GM19023 (cell line): ENCODE data around the gene RETREG3.
A peak's percentile ranks its signal among the peaks of the same experiment; 100 is the strongest.
"Not testable (repeated sequence)": the region's sequence is repeated elsewhere in the genome, so short reads cannot be mapped to it uniquely, and the experiment has no call there.

Source experiments
- ATAC-seq: cut with Tn5 transposase; IDR thresholded peaks from one replicate; pipeline ENCODE4 v1.9.1; 2021; ENCODE audit warnings: mild to moderate bottlenecking, moderate library complexity; ENCODE audit not compliant: unreplicated experiment

The RETREG3 gene, protein sequence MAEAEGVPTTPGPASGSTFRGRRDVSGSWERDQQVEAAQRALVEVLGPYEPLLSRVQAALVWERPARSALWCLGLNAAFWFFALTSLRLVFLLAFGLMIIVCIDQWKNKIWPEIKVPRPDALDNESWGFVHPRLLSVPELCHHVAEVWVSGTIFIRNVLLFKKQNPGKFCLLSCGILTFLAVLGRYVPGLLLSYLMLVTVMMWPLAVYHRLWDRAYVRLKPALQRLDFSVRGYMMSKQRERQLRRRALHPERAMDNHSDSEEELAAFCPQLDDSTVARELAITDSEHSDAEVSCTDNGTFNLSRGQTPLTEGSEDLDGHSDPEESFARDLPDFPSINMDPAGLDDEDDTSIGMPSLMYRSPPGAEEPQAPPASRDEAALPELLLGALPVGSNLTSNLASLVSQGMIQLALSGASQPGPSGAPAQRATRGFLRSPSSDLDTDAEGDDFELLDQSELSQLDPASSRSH

GRCh38 chr17:42609182-42609813 lies at the start of gene RETREG3, which contains the start of gene TUBG1:
Gene RETREG3, minus strand, starts transcription at chr17:42609374. Its CDS starts 50 bp downstream, at chr17:42609324.
Gene TUBG1, plus strand, starts transcription at chr17:42609683. Its CDS starts 55 bp downstream, at chr17:42609738.
- peak; percentile 87 for ATAC-seq

GRCh38 chr17:42657824-42658588 lies 48.8 kb upstream of the RETREG3 start:
- no peak for ATAC-seq

DNA sequence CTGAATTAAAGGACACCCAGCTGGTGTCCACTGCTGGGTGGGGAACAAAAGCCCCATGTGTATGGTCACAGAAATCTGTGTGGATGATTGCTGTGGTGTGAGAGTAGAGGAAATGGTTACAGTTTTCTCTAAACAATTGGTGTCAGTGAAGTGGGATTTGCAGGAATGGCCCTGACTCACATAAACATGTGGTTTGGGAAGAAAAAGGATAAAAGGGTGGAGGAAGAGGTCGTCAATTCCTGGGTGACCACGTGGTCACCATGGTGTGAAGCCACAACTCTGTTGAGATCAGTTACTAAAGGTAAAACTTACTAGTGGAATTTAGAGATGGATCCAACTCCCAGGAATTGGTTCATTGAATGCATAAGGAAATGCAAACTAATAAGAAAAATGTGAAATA lies 46.4 kb upstream of the RETREG3 start:
- no peak for ATAC-seq

GRCh38 chr17:42653179-42654124 lies 44.3 kb upstream of the RETREG3 start:
- no peak for ATAC-seq

DNA sequence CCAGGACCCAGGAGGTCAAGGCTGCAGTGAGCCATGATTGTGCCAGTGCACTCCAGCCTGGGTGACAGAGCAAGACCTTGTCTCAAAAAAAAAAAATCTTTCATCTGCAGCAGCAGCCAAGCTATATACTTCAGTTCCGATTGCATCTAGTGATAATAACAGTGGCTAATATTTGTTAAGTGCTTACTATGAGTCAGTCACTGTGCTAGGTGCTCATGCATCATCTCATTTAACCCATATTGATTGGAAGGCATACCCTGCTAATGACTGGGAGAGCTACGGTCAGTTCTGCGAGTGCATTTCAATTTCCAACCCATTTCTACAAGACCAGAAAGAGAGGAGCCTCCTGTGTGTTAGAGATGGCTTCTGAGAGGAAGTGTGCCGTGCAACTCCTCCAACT lies 42.2 kb upstream of the RETREG3 start:
- no peak for ATAC-seq

- no peak for ATAC-seq
These were observed 38.6 kb upstream of the RETREG3 start for GRCh38 chr17:42647778-42648177.

GRCh38 chr17:42642336-42642735 lies 33.2 kb upstream of the RETREG3 start:
- no peak for ATAC-seq

- no peak for ATAC-seq
These were observed 30.9 kb upstream of the RETREG3 start for GRCh38 chr17:42640121-42640520.

GRCh38 chr17:42639525-42640113 lies 30.4 kb upstream of the RETREG3 start:
- no peak for ATAC-seq

DNA sequence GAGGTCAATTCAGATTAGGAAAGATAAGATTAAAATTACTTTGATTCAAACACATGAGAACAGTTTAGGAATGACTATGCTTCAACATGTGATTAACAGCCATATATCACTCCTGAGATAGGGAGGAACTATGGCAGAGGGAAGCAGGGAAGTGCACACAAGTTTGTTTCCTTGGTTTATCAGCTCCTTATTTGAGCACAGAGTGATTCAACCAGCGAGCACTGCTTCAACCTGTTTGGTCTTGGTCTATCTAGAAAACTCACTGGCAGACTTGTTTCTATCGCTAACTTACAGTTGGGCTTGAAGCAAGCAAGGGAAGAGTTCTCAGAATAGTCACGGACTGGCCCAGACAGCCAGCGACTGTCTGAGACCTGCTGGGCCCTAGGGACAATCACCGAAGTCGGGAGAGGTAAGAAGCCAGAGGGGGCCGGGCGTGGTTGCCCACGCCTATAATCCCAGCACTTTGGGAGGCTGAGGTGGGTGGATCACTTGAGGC lies 23.8 kb upstream of the RETREG3 start:
- ATAC-seq: no peak

DNA sequence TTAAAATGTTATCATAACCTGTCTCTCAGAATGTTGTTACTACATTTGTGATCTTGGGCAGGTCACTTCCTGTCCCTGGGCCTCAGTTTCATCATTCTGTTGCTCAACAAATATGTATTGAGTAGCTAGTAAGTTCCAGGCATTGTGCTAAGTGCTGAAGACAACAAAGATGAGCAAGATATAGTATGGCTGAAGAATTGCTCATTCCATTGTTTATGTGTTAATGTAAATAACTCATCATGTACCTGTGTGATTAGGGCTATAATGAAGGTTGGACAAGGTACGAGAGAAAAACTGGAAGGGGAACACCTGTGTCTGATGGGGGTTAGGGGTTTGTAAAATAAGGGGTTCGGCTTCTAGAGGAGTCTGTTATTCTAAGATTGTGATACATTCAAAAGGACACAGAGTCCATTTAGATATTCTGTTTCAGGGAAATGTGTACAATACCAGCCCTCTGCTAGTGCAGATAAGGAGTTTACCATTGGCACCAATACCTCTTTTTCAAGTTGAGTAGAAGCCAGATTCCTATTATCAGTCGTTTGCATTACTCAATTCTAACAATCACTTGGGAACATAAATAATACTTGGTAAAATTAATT lies 20.3 kb upstream of the RETREG3 start:
- ATAC-seq: no peak

DNA sequence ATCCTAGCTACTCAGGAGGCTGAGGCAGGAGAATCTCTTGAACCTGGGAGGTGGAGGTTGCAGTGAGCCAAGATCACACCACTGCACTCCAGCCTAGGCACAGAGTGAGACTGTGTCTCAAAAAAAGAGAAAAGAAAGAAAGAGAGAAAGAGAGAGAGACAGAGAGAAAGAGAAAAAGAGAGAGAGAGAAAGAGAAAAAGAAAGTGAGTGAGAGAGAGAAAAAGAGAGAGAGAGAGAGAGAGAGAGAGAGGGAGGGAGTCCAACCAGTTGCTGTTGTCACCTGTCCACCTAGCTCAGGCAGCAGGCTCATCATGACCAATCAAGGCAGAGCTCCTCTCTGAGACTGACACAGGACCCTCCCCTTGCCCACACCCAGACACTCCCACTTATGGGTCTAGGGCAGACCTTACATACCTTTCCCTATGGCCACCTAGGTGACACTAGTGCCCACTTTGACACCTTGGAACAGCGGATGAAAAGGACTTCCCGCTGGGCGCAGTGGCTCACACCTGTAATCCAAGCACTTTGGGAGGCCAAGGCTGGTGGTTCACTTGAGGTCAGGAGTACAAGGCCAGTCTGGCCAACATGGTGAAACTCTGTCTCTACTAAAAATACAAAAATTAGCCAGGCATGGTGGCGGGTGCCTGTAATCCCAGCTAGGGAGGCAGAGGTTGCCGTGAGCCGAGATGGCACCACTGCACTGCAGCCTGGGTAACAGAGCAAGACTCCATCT lies 18.0 kb upstream of the RETREG3 start:
- not testable (repeated sequence) for ATAC-seq

DNA sequence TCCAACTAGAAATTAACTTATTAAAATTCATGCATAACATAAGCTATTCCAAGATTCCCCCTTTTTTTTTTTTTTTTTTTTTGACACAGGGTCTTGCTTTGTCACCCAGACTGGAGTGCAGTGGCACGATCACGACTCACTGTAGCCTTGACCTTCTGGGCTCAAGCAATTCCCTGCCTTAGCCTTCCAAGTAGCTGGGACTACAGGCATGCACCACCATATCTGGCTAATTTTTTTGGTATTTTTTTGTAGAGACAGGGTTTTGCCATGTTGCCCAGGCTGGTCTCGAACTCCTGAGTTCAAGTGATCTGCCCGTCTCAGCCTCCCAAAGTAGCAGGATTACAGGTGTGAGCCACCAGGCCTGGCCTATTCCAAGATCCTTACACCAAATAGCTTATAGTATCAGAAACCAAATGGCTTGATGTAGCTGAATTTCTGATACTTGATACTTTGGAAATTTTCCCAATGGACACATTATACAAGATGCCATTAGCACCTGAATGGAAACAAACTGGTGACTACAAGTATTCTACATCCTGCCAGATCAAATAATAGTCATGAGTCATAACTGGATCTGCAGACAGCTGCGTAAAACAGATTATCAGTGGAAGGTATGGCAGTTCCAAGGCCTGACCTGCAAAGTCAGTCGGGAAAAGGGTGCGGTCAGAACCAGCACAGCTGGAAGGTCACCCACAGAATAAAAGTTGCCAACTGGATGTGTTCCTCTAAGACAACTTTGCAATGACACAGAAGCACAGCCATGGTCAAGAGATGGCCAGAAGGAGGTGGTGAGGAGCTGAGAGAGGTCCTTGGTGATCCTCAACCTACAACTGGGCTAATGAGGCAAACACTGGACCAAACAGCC lies 14.8 kb upstream of the RETREG3 start:
- ATAC-seq: no peak

GRCh38 chr17:42623271-42623670 lies 14.1 kb upstream of the RETREG3 start:
- ATAC-seq: no peak

DNA sequence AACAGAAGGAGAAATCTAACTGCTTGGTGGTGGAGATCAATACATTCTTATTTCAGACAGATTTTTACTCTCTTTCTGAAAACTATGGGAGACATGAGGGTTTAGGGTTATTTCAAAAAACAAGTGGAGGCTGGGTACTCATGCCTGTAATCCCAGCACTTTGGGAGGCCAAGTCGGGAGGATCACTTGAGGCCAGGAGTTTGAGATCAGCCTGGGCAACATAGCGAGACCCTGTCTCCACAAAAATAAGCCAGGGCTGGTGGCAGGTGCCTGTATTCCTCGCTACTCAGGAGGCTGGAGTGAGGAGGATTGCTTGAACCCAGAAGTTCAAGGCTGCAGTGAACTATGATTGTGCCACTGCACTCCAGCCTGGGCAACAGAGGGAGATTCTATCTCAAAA lies 12.8 kb upstream of the RETREG3 start:
- ATAC-seq: not testable (repeated sequence)

DNA sequence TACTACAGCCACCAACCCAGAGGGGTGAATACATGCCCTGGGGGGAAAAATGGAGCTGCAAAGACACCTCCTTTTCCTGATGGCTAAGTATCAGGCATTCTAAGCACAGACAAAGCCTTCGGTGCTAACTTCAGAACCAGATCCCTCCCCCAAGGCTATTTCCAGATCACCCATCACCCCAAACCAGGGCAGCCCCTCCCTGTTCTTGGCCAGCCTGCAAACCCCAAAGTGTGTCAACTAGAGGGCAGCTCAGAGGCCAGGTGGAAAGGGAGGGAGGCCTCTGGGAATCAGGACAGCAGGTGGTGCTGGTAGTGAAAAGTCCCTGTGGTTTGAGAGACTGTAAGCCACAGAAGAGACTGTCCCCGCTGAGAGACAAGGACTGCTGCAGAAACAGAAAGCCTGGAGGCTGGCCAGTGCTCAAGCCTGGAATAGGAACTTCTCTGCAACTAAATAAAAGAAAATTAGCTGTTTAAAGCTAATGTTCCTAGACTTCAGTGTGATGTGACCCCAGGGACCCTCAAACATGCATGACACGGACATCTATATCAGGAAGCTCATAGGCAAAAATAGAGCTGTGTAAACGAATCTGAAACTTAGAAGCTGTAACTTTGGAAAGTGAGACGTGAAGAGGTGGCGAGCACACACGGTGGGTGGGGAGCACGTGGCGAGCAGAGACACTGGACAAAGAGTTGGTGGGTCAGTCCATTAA lies 9.4 kb upstream of the RETREG3 start:
- peak; percentile 69 for ATAC-seq

GRCh38 chr17:42617956-42618431 lies 8.8 kb upstream of the RETREG3 start:
- peak; percentile 20 for ATAC-seq
